Cardiac muscle cell (in vitro differentiated cells and primary cell): ENCODE results near the gene LOX. TPM values are rescaled to one million over a fixed set of nuclear protein-coding genes. Genes with fewer than 3 reads are reported as not detected.

Source experiments
- DNase-seq, 2 donors: peaks; one replicate each; pipeline versions ENCODE4 v3.0.0 to v3.0.0-alpha.2; 2010 to 2017; ENCODE audit warnings: low read depth in 1 of 2, low spot score in 1 of 2
- H3K27ac ChIP-seq: fragments of 200-600 bp; sonication (generic); 2 replicates; pipeline ENCODE4 v1.5.1; 2016
- H3K27me3 ChIP-seq: fragments of 200-600 bp; sonication (generic); 2 replicates; pipeline ENCODE4 v1.6.0; 2016; ENCODE audit warnings: control low read depth
- H3K36me3 ChIP-seq: fragments of 200-600 bp; sonication (generic); 2 replicates; pipeline ENCODE4 v1.5.1; 2016; ENCODE audit warnings: control low read depth
- H3K4me1 ChIP-seq: fragments of 200-600 bp; sonication (generic); 2 replicates; pipeline ENCODE4 v1.8.1; 2017; ENCODE audit warnings: low read depth, mild to moderate bottlenecking, mixed run types
- H3K4me3 ChIP-seq: fragments of 200-600 bp; sonication (generic); 2 replicates; pipeline ENCODE4 v1.5.1; 2016; ENCODE audit warnings: mild to moderate bottlenecking
- H3K9me3 ChIP-seq: fragments of 200-600 bp; sonication (generic); 2 replicates; pipeline ENCODE4 v1.5.1; 2017; ENCODE audit warnings: low read depth, mild to moderate bottlenecking, control low read depth
- CTCF ChIP-seq: IDR thresholded peaks from 2 replicates; pipeline ENCODE4 v1.5.1; 2012; ENCODE audit warnings: low read depth, mild to moderate bottlenecking, low read length
- polyA plus RNA-seq: library from polyadenylated mRNA; unstranded; fragments of >200 nt; fragmentation: Nextera tagmentation; extraction: Ambion mirVana; gene quantifications from 2 replicates; pipeline ENCODE4 v1.2.1, GENCODE V29; 2016
- total RNA-seq: library from RNA; depleted of rRNA; stranded (reverse); fragments of >200 nt; gene quantifications from 2 replicates; pipeline ENCODE4 v1.2.3, GENCODE V29; 2016

LOX gene
- total and polyA plus RNA-seq, 2 experiments from 2014 or later = 2.0 to 4.6 TPM

- Histone ChIP-seq H3K36me3 (no peaks in the 10 kb centered on the region), H3K4me1 (no peaks in the 10 kb centered on the region), H3K9me3 (no peaks in the 10 kb centered on the region), H3K27me3 (no peaks in the 10 kb centered on the region), H3K4me3 (no peak overlapping the region), H3K27ac (no peak overlapping the region)
- TF ChIP-seq CTCF = no peak
- no peak for DNase-seq
Measured at GRCh38 chr5:122121479-122122465, 43.7 kb upstream of the LOX start.

DNA sequence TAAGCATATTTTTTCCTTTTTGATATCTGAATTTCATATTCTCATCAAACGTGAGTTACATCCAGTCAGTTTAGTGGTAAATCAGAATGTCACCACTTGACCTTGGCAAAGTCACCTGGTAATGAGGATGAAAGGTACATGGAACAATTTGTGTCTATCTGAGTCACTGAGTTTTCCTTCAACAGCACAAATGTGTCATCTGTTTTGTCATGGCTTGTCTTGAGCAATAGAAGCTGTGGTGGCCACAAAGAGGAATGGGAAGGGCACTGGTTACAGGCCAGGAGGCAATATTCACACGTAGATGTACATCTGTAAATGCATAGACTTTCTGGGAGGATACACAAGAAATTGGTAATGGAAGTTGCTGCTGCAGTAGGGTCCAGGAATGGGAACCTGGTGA lies 42.9 kb upstream of the LOX start:
- TF ChIP-seq CTCF = no peak
- H3K4me3 ChIP-seq = no peak overlapping the region
- H3K4me1 ChIP-seq = no peaks in the 10 kb centered on the region

GRCh38 chr5:122120493-122120892 lies 42.4 kb upstream of the LOX start:
- Histone ChIP-seq H3K27ac (no peak overlapping the region), H3K27me3 (no peaks in the 10 kb centered on the region), H3K36me3 (no peaks in the 10 kb centered on the region), H3K4me1 (no peaks in the 10 kb centered on the region), H3K4me3 (no peak overlapping the region), H3K9me3 (no peaks in the 10 kb centered on the region)
- no peak for TF ChIP-seq CTCF
- DNase-seq = no peak

More for the DNA sequence above, 42.9 kb upstream of the LOX start:
- H3K27ac ChIP-seq = no peak overlapping the region
- H3K27me3 ChIP-seq = no peaks in the 10 kb centered on the region
- H3K36me3 ChIP-seq = no peaks in the 10 kb centered on the region
- no peaks in the 10 kb centered on the region for H3K9me3 ChIP-seq
- DNase-seq = no peak

- H3K4me1 ChIP-seq = no peaks in the 10 kb centered on the region
Measured at GRCh38 chr5:122119205-122119604, 41.1 kb upstream of the LOX start.

GRCh38 chr5:122118356-122118948 lies 40.4 kb upstream of the LOX start:
- H3K27me3 ChIP-seq = no peaks in the 10 kb centered on the region
- H3K9me3 ChIP-seq = no peaks in the 10 kb centered on the region
- H3K36me3 ChIP-seq = no peaks in the 10 kb centered on the region
- H3K4me3 ChIP-seq = no peak overlapping the region
- H3K27ac ChIP-seq = no peak overlapping the region
- H3K4me1 ChIP-seq = no peaks in the 10 kb centered on the region
- DNase-seq = no peak
- no peak for TF ChIP-seq CTCF

More at GRCh38 chr5:122119205-122119604, 41.1 kb upstream of the LOX start:
- no peak for TF ChIP-seq CTCF
- DNase-seq = no peak
- H3K27me3 ChIP-seq = no peaks in the 10 kb centered on the region
- no peak overlapping the region for H3K4me3 ChIP-seq
- no peaks in the 10 kb centered on the region for H3K36me3 ChIP-seq
- no peaks in the 10 kb centered on the region for H3K9me3 ChIP-seq
- no peak overlapping the region for H3K27ac ChIP-seq
